Measurements from ENCODE around the gene ESAM.
A peak's percentile ranks its signal among the peaks of the same experiment; 100 is the strongest.

ESAM gene

GRCh38 chr11:124737638-124738305 is 24.3 kb downstream of the ESAM start:
- no peaks in the 10 kb centered on the region for H3K36me3 ChIP-seq (ENCODE audit: insufficient read depth, low read length)
- H3K4me3 ChIP-seq: no peak overlapping the region
- no peak for DNase-seq (ENCODE audit: low read depth, low spot score)
- no peak overlapping the region for H3K9ac ChIP-seq (ENCODE audit: insufficient read length)
- TF ChIP-seq EZH2 (IDR thresholded peaks at IDR 0.05): no peak
- no peak for TF ChIP-seq FOXP2 (optimal IDR thresholded peaks at IDR 0.05; ENCODE audit: control extremely low read depth, extremely low read length, insufficient read depth)
- TF ChIP-seq POLR2AphosphoS5 (IDR thresholded peaks at IDR 0.05; ENCODE audit: borderline replicate concordance, low read depth, low read length): no peak
- no peaks in the 10 kb centered on the region for H3K9me3 ChIP-seq (ENCODE audit: low read depth, low read length)
- no peak overlapping the region for H3K27ac ChIP-seq

GRCh38 chr11:124736736-124737135 is 25.4 kb downstream of the ESAM start:
- Histone ChIP-seq H3K36me3 (ENCODE audit: insufficient read depth, low read length) (no peaks in the 10 kb centered on the region), H3K9me3 (ENCODE audit: low read depth, low read length) (no peaks in the 10 kb centered on the region), H3K4me3 (no peak overlapping the region), H3K27ac (no peak overlapping the region), H3K9ac (ENCODE audit: insufficient read length) (no peak overlapping the region)
- no peak for DNase-seq (ENCODE audit: low read depth, low spot score)
- TF ChIP-seq FOXP2 (optimal IDR thresholded peaks at IDR 0.05; ENCODE audit: control extremely low read depth, extremely low read length, insufficient read depth): no peak
- no peak for TF ChIP-seq POLR2AphosphoS5 (IDR thresholded peaks at IDR 0.05; ENCODE audit: borderline replicate concordance, low read depth, low read length)
- TF ChIP-seq EZH2 (IDR thresholded peaks at IDR 0.05): no peak

GRCh38 chr11:124732230-124732629 is 29.9 kb downstream of the ESAM start:
- no peak overlapping the region for H3K27ac ChIP-seq
- no peaks in the 10 kb centered on the region for H3K9me3 ChIP-seq (ENCODE audit: low read depth, low read length)
- H3K36me3 ChIP-seq (ENCODE audit: insufficient read depth, low read length): no peaks in the 10 kb centered on the region
- TF ChIP-seq POLR2AphosphoS5 (IDR thresholded peaks at IDR 0.05; ENCODE audit: borderline replicate concordance, low read depth, low read length) (no peak), FOXP2 (optimal IDR thresholded peaks at IDR 0.05; ENCODE audit: control extremely low read depth, extremely low read length, insufficient read depth) (no peak), EZH2 (IDR thresholded peaks at IDR 0.05) (no peak)
- no peak for DNase-seq (ENCODE audit: low read depth, low spot score)
- H3K9ac ChIP-seq (ENCODE audit: insufficient read length): no peak overlapping the region
- no peak overlapping the region for H3K4me3 ChIP-seq

GRCh38 chr11:124729571-124729970 is 32.5 kb downstream of the ESAM start:
- no peak for DNase-seq (ENCODE audit: low read depth, low spot score)
- Histone ChIP-seq H3K4me3 (no peak overlapping the region), H3K36me3 (ENCODE audit: insufficient read depth, low read length) (no peaks in the 10 kb centered on the region), H3K9me3 (ENCODE audit: low read depth, low read length) (no peaks in the 10 kb centered on the region), H3K27ac (no peak overlapping the region), H3K9ac (ENCODE audit: insufficient read length) (no peak overlapping the region)
- no peak for TF ChIP-seq POLR2AphosphoS5 (IDR thresholded peaks at IDR 0.05; ENCODE audit: borderline replicate concordance, low read depth, low read length)
- TF ChIP-seq EZH2 (IDR thresholded peaks at IDR 0.05): no peak
- no peak for TF ChIP-seq FOXP2 (optimal IDR thresholded peaks at IDR 0.05; ENCODE audit: control extremely low read depth, extremely low read length, insufficient read depth)

- Histone ChIP-seq H3K9me3 (ENCODE audit: low read depth, low read length) (no peaks in the 10 kb centered on the region), H3K4me3 (no peak overlapping the region), H3K36me3 (ENCODE audit: insufficient read depth, low read length) (no peaks in the 10 kb centered on the region), H3K27ac (no peak overlapping the region), H3K9ac (ENCODE audit: insufficient read length) (no peak overlapping the region)
- no peak for TF ChIP-seq EZH2 (IDR thresholded peaks at IDR 0.05)
- TF ChIP-seq POLR2AphosphoS5 (IDR thresholded peaks at IDR 0.05; ENCODE audit: borderline replicate concordance, low read depth, low read length): no peak
- no peak for TF ChIP-seq FOXP2 (optimal IDR thresholded peaks at IDR 0.05; ENCODE audit: control extremely low read depth, extremely low read length, insufficient read depth)
- no peak for DNase-seq (ENCODE audit: low read depth, low spot score)
These were observed 34.0 kb downstream of the ESAM start for GRCh38 chr11:124728134-124728533.

GRCh38 chr11:124727474-124727873 is 34.6 kb downstream of the ESAM start:
- TF ChIP-seq POLR2AphosphoS5 (IDR thresholded peaks at IDR 0.05; ENCODE audit: borderline replicate concordance, low read depth, low read length) (no peak), FOXP2 (optimal IDR thresholded peaks at IDR 0.05; ENCODE audit: control extremely low read depth, extremely low read length, insufficient read depth) (no peak), EZH2 (IDR thresholded peaks at IDR 0.05) (no peak)
- no peak for DNase-seq (ENCODE audit: low read depth, low spot score)

GRCh38 chr11:124725719-124726105 is 36.4 kb downstream of the ESAM start:
- peak overlapping the region; percentile 72 for H3K4me3 ChIP-seq
- no peak overlapping the region for H3K9ac ChIP-seq (ENCODE audit: insufficient read length)
- no peaks in the 10 kb centered on the region for H3K36me3 ChIP-seq (ENCODE audit: insufficient read depth, low read length)
- TF ChIP-seq POLR2AphosphoS5 (IDR thresholded peaks at IDR 0.05; ENCODE audit: borderline replicate concordance, low read depth, low read length) (no peak), EZH2 (IDR thresholded peaks at IDR 0.05) (no peak), FOXP2 (optimal IDR thresholded peaks at IDR 0.05; ENCODE audit: control extremely low read depth, extremely low read length, insufficient read depth) (no peak)
- peak overlapping the region; percentile 74; the same call in 1 of the 2 replicates for H3K27ac ChIP-seq
- H3K9me3 ChIP-seq (ENCODE audit: low read depth, low read length): no peaks in the 10 kb centered on the region
- DNase-seq (ENCODE audit: low read depth, low spot score): no peak

More at GRCh38 chr11:124727474-124727873, 34.6 kb downstream of the ESAM start:
- Histone ChIP-seq H3K27ac (no peak overlapping the region), H3K9ac (ENCODE audit: insufficient read length) (no peak overlapping the region), H3K36me3 (ENCODE audit: insufficient read depth, low read length) (no peaks in the 10 kb centered on the region), H3K4me3 (no peak overlapping the region), H3K9me3 (ENCODE audit: low read depth, low read length) (no peaks in the 10 kb centered on the region)

- H3K4me3 ChIP-seq: peak overlapping the region; percentile 72
- peak overlapping the region; percentile 74 for H3K27ac ChIP-seq
- TF ChIP-seq EZH2 (IDR thresholded peaks at IDR 0.05): no peak
- TF ChIP-seq POLR2AphosphoS5 (IDR thresholded peaks at IDR 0.05; ENCODE audit: borderline replicate concordance, low read depth, low read length): no peak; the same call in 1 of the 2 replicates
- no peaks in the 10 kb centered on the region for H3K36me3 ChIP-seq (ENCODE audit: insufficient read depth, low read length)
- H3K9me3 ChIP-seq (ENCODE audit: low read depth, low read length): no peaks in the 10 kb centered on the region
- no peak overlapping the region for H3K9ac ChIP-seq (ENCODE audit: insufficient read length)
- no peak for DNase-seq (ENCODE audit: low read depth, low spot score)
These were observed 36.9 kb downstream of the ESAM start for GRCh38 chr11:124724979-124725718.

Data from SK-N-MC (cell line).